Liver (tissue), 3 donors: ENCODE measurements around the gene ARL5A.

ENCODE experiments used
- CTCF ChIP-seq: fragments of 150-350 bp; IDR thresholded peaks from 2 replicates; pipeline ENCODE4 v1.5.1; 2017; ENCODE audit warnings: improper control_type of control experiment, low read depth, low read length; ENCODE audit not compliant: missing input control
- EGR1 ChIP-seq, 2 donors: IDR thresholded peaks; 2 replicates each; pipeline ENCODE4 v1.6.1; 2016 to 2018; ENCODE audit warnings: antibody characterized with exemption in 2 of 2, low read depth in 2 of 2
- FOXA2 ChIP-seq: IDR thresholded peaks from 2 replicates; pipeline ENCODE4 v1.6.1; 2016; ENCODE audit warnings: antibody characterized with exemption
- HNF4G ChIP-seq: IDR thresholded peaks from 2 replicates; pipeline ENCODE4 v1.6.1; 2016; ENCODE audit warnings: antibody characterized with exemption
- JUND ChIP-seq, 2 donors: IDR thresholded peaks; 2 replicates each; pipeline ENCODE4 v1.6.1; 2016; ENCODE audit warnings: antibody characterized with exemption in 2 of 2
- RXRA ChIP-seq, 2 donors: IDR thresholded peaks; 2 replicates each; pipeline ENCODE4 v1.6.1; 2017 to 2018; ENCODE audit warnings: antibody characterized with exemption in 2 of 2, mild to moderate bottlenecking in 1 of 2
- YY1 ChIP-seq: IDR thresholded peaks from 2 replicates; pipeline ENCODE4 v1.6.1; 2016; ENCODE audit warnings: antibody characterized with exemption, mild to moderate bottlenecking
- donor health status: healthy.
- donor health status: healthy.

- no peak for TF ChIP-seq CTCF
- TF ChIP-seq YY1, result no peak
- no peak for TF ChIP-seq EGR1 (IDR thresholded peaks at IDR 0.05; ENCODE audit: low read depth in 2 of 2)
- TF ChIP-seq HNF4G, result no peak
- no peak for TF ChIP-seq JUND (IDR thresholded peaks at IDR 0.05)
- no peak for TF ChIP-seq FOXA2
- TF ChIP-seq RXRA (IDR thresholded peaks at IDR 0.05), result no peak
Observed at GRCh38 chr2:151771599-151772358, 56.4 kb downstream of the ARL5A start.
